ENCODE data around the gene CFAP45.
A peak's percentile ranks its signal among the peaks of the same experiment; 100 is the strongest.
"Not testable (repeated sequence)": the region's sequence is repeated elsewhere in the genome, so short reads cannot be mapped to it uniquely, and the experiment has no call there.

CFAP45 gene

DNA sequence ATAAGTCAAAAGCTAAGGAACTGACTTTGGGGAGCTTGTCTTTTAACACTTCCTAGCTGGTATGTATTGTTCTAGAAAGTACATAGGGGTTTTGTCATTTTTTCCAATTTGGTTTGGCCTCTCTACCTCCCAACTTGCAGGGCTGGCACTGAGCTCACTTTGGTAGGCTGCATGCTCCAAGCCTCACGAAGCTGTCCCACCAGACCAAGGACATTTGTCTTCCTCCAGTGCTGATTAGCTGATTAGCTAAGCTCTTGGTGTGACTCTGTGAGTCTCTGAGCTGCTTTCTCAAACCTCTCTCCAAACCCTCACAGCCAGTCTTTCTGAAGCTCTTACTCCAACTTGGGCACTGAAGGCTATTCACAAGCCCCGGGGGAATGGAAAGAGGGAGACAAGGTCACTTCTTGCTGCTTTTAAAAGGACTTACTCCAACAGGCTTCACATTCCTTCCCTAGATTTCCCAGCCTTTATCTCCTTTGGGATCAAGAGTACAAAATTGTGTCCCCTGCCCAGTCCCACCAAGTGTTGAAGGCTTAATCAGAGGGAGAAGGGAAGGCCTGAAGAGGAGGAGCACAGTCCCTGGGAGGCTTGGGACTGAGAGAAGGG lies 893 bp upstream of the CFAP45 start:
- DNase-seq: no peak

DNA sequence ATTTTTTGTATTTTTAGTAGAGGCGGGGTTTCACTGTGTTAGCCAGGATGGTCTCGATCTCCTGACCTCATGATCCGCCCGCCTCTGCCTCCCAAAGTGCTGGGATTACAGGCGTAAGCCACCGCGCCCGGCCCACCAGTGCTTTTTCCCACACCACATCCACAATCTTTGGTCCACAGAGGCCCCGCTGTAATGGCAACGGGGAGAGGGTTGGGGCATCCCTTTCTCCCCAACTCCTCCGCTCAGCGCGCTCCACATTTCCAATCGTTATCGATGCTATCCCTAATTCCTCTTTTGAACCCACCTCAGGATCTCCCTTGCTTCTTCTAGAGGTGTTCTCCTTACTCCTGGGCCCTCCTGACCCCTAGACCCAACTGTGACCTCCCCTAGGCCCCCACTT lies 331 bp downstream of the CFAP45 start:
- not testable (repeated sequence) for DNase-seq

DNA sequence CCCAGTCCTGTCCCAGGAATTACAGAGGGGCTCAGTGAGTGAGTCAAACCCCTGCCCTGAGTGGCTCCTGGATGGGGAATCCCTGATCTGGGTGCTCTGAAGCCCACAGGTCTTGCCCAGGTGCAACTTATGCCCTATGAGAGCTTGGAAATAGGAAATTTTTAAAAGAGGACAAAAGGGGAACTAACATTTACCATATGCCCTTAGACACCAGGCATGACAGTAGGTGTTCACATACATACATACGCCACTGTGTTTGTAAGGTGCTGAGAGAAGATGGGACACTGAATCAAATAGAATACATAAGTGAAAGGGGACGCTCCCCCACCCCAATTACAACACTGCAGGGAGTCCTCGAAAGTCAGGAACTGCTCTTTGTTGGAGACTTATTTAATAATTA lies 1.4 kb downstream of the CFAP45 start:
- no peak for DNase-seq

DNA sequence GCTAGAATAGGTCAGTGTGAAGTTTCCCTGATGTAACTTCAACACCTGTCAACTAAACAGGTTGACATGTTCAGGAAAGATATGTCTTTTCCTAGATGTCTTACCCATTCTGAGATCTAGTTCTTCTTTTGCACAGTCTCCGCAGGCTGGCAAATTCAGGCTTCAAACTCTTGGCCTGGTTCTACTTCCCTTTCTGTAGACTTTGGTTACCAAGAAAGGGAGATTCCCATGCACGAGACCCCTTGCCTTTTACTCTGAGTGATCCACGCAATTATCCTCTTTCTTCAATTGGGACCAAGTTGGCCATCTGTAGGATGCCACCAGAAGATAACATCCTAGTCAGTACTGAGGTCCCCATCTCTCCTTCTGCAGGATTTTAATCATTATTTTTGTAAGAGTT lies 2.0 kb downstream of the CFAP45 start:
- no peak for DNase-seq

DNA sequence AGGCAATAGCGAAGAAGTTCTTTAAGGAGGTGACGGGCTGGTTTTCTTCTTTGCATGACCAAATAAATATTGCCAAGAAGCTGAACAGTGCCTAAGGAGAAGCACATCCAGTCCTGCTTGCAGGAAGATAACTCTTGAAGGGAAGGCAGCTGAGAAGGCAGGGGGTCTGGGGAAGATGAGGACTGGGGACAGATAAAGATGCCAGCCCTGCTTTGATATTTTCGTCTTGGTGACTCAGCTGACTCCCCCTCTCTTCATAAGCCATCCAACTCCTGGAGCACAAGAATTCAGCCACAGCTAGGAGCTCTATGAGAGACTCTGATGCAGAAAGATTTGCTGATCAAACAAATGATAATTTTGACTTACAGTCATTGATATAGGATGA lies 3.4 kb downstream of the CFAP45 start:
- DNase-seq: no peak

DNA sequence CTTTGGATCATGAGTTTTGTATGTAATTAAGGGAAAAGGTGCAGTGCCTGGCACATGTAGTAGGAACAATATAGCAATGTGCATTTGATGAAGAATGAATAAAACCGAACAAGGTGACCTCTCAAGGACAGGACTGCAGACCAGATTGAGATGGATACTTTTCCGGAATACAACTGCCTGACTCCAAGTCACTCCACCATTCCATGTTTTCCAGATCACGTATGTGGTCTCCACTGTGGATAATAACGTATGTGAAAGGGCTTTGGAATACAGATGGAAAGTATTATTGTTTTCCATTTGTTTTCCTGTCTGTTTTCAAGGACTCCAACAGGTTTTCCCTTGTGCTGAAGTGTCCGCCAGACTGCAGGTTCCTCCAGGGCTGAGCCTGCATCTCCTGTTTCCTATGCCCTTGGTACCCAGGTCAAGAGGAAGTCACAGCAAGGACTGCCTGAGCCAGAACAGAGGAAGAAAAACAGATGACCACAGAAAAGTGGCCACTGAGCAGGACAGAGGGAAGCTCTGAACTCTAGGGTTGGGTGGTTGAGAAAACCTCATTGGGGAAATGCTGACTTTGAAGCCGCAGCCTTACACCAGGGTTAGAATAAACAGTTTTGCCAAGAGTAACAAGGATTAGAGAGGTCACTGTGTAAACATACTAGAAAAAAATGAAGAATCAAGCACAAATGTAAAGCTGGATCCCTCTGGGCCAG lies 4.0 kb downstream of the CFAP45 start:
- DNase-seq: no peak

DNA sequence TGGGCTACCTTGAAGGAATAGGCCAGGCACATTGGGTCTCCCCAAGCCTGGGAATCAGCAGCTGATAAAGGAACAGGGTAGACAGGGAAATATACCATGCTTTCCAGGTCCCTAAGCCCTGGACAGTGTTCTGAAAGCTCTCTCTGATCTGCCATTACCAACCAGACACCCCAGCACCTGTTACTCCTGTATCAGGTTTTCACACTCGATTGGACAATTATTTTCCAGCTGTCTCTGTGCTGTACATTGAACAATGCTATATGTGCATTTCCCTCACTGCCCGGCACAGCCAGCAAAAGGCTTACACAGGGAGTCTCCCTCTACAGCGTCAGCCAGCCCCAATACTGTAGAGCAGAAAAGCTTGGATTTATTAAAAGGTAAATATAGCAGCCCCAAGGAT lies 4.7 kb downstream of the CFAP45 start:
- DNase-seq: no peak

DNA sequence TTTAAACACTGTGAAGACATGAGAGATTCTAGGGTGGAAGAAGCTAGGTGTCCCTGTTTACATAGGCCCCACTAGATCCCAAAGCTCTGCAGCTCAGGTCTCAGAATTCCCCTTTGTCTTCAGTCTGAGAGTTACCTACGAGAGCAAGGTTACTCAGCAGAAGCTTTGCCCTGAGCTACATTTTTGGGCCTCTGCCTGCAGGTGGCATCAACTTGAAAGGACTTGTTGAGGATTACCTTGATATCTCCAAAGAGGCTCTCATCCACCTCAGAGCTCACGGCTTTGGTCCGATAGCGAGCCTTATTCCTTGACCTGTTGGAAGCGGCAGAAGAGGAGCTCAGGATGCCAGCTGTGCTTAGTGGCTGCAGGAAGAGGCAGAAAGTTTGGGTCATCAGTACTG lies 7.0 kb downstream of the CFAP45 start:
- DNase-seq: no peak

DNA sequence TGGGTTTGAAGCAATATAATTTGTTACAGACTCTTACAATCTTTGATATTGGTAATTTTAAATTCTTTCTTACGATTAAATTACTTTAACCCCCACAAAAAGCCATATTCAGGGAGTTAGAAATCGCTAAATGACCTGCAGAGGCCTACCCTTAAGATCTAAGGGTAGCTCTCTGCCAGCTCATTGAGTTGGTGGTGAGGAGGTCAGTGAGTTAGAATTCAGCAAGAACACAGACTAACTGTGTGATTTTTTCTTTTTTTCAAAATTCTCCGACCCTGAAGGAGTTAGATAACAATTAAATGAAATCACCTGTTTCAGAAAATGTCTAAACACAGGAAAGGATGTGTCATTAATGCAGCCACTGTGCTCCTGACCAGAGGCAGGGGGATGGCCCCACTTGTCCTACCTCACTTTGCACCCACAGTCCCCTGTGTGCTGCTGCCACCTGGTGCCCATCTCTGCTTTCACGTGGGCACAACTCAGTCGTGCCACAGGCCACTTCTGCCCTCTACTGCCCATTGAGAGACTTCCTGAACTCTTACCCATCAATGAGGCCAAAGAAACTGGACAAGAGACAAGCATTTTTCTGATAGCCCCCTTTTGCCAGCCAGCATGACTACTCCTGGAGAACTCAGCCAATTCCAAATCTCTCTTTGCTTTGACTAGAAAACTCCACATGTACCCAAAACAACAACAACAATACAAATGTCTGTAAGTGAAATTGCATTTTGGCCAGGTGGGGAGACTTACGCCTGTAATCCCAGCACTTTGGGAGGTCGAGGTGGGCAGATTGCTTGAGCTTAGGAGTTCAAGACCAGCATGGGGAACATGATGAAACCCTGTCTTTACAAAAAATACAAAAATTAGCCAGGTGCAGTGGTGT lies 8.4 kb downstream of the CFAP45 start:
- peak; percentile 87 for DNase-seq

DNA sequence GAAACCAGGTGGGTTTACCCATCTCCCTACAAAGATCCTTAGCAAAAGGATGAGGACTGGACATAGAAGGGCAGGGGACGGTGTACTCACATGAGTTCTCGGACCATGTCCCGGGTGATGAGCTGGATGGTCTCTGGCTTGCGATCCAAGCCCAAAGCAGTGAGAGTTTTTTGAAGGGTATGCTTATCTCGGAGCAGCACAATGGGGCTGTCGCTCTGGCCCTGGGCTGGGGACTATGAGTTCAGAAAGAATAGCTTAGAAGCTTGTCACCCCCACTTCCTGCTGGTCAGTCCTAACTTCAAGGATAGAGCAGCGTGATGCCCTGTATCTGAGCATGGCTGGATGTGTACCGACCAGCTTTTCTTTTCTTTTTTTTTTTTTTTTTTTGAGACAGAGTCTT lies 9.6 kb downstream of the CFAP45 start:
- no peak for DNase-seq

DNA sequence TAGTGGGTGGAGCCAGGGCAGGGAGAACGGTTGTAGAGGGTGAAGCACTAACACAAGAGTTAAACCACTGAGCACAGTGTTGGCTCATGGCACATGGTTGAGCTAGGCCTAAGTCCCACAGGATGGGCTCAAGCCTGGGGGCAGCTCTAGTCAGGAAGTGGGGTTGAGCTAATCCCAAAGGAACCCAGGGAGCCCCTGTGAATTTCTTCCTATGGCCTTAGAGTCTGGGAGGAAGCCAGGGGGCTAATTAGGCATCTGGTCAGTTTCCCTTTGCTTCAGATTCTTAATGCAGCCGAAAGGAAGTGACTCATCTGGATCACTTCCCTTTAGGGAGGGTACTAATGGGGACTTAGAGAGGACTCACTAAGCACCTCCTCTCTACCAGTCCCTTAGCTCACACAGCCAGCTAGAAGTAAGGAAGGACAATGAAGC lies 10.1 kb downstream of the CFAP45 start:
- no peak for DNase-seq

DNA sequence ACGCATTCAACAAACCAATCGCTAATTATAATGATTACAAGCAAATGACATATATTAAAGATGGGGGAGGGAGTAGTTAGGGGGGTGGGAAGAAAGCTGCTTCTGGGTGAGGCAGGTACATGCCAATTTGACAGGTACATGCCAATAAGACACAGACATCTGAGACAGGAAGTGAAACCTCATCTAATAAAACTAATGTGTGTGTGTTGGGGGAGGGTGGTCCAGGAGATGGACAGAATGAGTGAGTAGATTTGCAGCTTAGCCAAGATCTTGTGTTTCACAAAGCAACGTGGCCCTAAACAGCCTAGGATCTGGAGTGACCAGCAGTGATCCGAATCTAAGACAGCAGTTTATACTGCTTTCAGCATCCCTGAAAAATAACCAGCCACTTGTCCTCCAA lies 10.8 kb downstream of the CFAP45 start:
- no peak for DNase-seq

DNA sequence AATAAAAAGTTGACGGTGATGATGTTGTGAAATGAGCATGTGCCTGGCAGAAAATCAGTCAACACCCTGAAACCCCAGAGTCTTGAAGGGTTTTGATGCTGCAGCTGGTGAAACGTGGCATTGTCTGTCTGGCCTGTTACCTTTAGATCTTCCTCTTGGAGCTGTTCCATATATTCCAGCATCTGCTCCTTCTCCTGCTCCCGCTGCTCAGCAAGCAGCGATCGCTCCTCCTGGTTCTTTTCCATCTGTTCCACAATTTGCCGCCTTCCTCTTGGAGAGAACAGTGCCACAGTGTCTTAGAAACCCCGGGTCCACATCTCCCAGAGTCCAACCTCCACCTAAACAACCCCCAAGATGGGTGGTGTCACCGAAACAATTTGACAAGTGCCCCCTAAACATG lies 15.7 kb downstream of the CFAP45 start:
- DNase-seq: no peak

DNA sequence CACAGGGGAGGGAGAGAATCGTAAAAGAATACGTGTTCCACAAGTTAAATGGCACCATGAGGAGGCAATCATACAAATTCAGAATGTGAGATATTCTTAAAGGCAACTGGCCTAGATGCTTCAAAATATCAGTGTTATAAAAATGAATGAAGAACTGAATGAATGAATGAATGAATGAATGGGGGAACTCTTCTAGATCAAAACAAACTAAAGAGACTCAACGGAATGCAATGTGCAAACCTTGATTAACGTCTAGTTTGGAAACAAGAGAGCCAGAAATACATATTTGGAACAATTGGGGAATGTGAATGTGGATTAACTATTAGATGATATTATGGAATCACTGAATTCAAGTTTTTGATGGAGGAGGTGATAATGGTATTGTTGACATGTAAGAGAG lies 16.8 kb downstream of the CFAP45 start:
- no peak for DNase-seq

DNA sequence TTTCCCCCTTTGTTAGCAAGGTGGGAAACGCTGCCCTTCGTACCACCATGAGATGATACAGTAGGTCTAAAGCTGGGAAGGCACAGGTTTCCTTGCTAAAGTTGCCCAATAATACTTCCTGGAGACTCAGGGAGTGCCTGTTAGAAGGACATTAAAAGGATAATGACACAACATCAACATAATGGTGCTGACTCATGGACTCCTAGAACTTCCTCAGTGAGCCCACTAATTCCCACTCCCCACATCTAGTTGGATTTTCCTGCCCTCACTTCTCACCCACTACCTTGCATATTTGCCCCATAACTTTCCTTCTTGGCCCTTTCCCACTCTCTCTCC lies 17.5 kb downstream of the CFAP45 start:
- DNase-seq: no peak

DNA sequence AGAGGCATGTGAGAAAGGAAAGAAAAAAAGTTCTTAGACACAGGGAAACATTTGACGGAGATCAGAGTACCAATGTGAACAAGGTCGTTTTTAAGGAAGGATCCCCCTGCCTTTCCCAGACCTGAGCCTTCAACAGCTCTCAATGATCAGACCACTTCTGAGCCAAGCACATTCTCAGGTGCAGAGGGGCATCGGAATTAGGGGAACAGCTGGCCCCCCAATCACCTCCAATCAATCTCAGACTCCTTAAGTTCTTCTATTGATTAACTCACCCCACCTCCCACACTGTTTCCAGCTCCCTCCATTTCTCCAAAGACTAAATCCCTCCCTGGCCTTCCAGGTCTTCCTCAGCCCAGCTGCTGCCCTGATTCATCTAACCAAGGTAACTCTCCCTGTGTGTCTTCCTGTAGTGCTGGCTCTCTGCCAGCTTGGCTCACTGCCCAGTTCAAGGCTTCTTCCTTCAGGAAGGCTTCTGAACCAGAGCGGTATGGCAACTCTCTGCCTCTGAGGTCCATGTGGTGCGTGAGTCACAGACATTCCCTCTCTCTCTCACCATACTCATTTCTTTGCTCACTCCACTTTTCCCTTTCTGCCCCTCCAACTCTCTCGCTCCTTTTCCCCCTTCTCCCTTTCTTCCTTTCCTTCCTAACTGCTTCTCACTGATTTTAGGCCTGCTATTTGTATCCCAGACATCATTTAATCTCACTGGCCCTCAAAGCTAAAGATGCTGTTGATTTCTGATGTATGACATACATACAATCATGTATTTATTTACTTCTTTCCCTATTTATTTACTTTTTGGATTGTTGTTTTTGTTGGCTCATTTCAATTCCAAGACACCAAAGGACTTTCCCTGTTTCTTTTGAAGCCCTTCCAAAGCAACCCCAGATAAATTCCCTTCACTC lies 18.1 kb downstream of the CFAP45 start:
- DNase-seq: peak; percentile 47

DNA sequence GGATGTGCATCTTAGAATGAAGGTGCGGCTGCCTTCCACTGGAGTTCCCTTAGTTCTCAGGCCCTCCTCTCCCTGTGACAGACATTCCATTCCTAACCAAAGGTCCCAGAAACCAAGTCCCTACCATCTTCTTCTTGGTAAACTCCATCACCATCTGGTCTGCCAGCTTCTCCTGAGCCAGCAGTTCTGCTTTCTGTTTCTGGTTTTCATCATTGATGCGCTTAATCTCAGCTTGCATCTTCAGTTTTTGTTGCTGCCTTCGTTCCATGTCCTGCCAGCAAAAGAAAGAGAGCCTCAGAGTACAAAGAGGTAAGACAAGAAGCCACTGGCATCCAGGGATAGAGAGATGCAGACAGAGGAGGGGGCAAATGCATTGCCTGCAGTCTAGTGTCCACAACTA lies 19.5 kb downstream of the CFAP45 start:
- DNase-seq: no peak

DNA sequence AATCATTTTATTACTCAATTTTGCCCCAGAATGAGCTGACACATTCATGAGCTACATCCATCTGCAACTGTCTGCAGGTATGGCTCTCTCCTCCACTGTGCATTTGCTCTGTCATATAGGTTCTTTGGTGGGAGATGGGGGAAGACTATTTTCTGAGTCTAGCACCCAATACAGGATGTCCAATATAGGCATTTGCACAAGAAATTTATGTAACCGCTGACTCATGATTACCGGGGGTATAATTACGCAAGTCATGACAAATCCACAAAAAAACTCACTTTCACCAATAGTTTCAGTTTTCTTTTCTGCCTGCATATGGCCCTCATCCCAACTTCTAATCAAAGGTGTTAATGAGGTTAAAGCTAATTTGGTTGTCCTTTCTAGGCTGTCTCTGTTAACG lies 20.0 kb downstream of the CFAP45 start:
- no peak for DNase-seq

DNA sequence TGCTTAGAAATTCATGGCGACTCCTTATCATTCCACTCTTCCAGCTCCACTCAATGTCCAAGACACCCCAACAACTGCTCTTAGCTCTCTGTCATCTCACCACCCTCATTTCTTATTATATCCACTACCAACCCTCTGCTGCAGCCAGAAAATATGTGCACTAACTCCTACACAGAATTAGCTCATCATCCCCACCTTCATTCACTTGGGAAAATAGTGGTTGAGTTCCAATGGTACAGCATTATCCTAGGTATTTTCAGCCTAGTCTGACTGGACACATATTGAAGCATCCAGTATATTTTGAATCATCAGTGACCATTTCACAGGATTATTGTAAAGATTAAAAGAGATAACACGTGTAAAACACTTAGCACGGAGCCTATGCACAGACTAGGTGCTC lies 20.8 kb downstream of the CFAP45 start:
- DNase-seq: no peak

DNA sequence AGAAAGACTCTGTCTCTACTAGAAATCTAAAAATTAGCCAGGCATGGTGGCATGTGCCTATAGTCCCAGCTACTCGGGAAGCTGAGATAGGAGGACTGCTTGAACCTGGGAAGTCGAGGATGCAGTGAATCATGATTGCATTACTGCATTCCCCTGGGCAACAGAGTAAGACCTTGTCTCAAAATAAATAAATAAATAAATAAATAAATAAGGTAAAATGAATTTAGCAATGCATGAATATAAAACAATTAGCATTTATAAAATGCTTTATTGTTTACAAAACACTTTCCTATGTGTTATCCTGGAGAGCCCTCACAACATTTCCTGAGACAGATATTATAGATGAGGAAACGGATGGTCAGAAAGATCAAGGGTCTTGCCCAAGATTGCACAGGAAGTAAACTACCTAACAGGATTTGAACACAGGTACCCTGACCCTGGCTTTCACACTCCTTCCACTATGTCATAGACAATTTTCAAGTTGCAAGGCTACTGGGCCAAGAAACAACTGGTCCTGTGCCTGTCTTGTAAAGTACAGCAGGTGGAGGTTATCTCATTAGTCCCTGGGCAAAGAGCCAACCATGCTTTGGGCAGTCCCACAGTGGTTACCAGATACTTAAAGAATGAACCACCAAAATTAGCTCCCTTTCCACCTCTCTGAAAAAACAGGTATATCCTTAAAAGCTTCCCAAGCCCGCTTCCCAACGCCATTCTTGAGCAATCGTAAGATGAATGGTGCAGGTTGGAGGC lies 22.1 kb downstream of the CFAP45 start:
- no peak for DNase-seq

DNA sequence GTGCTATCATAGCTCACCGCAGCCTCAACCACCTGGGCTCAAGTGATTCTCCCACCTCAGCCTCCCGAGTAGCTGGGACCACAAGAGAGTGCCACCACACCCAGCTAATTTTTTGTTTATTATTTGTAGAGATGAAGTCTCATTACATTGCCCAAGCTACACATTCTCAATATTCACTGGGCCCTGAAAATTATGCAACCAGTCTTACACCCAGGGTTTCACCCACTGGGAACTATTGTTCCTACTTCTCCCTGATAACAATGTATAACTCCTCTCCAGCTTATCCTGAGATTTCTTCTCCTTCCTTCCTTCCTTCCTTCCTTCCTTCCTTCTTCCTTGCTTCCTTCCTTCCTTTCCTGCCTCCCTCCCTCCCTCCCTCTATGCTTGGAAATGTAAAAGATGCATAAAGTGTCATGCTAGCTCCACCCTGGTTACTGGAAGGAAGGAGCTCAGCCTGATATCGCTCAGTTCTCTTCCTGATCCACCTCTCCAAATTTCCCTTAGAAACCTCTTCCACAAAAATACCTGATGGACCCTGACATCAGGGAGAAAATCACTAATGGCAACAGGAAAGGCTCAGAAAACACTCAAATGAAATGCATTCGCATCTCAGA lies 26.3 kb downstream of the CFAP45 start:
- DNase-seq: no peak

DNA sequence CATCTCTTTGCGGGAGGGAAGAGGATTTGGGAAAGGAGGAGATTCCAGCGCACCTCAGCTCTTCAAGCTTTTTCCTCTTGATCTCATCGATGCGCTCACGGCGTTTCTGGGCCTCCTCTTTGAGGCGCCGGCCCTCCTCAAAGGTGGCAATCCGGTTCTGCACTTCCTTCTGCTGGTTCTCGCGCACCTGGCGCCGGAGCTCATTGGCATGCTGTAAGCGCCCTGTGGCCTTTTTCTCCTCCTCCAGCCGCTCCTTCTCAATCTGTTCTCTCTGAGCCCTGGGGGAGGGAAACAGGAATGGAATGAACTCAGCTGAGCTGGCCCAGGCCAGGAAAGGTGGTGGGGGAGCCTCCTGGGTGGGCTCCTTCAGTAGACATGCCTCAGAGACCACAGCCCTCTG lies 27.1 kb downstream of the CFAP45 start:
- no peak for DNase-seq
